ENCODE measurements around the gene OCA2. TPM values are rescaled to one million over a fixed set of nuclear protein-coding genes. Genes with fewer than 3 reads are reported as not detected.

The OCA2 gene
- total RNA-seq, 1 experiment from 2014 or later = 0.13 TPM

DNA sequence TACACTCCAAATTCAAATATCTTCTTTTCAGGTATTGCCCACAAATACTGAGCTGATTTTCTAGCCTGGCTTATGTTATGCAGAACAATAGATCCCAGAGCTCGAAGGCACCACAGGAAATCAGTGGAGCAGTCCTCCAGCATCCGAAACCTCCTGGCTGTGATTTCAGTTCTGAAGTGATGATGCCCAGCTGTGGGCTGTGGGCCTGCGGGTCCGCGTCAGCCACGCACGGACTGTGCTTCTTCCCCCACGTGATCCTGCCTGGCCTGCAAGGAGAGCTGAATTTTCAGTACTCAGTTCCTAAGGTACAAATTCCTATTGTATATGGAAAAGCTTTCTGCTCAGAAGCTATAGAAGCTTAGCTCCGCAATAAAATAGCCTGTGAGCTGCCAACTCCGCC is 96.2 kb downstream of the OCA2 start:
- no TSS peak for BruUV-seq (replicated peaks)
- ChIA-PET POLR2A (no interaction called here), CTCF (no interaction called here)
- no peak for DNase-seq (ENCODE audit: low read depth, low spot score)
- TF ChIP-seq, protein P1, sequence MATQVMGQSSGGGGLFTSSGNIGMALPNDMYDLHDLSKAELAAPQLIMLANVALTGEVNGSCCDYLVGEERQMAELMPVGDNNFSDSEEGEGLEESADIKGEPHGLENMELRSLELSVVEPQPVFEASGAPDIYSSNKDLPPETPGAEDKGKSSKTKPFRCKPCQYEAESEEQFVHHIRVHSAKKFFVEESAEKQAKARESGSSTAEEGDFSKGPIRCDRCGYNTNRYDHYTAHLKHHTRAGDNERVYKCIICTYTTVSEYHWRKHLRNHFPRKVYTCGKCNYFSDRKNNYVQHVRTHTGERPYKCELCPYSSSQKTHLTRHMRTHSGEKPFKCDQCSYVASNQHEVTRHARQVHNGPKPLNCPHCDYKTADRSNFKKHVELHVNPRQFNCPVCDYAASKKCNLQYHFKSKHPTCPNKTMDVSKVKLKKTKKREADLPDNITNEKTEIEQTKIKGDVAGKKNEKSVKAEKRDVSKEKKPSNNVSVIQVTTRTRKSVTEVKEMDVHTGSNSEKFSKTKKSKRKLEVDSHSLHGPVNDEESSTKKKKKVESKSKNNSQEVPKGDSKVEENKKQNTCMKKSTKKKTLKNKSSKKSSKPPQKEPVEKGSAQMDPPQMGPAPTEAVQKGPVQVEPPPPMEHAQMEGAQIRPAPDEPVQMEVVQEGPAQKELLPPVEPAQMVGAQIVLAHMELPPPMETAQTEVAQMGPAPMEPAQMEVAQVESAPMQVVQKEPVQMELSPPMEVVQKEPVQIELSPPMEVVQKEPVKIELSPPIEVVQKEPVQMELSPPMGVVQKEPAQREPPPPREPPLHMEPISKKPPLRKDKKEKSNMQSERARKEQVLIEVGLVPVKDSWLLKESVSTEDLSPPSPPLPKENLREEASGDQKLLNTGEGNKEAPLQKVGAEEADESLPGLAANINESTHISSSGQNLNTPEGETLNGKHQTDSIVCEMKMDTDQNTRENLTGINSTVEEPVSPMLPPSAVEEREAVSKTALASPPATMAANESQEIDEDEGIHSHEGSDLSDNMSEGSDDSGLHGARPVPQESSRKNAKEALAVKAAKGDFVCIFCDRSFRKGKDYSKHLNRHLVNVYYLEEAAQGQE (IDR thresholded peaks at IDR 0.05; ENCODE audit: insufficient read depth in 1 of 2, low read depth in 2 of 2, low read length in 1 of 2) = no peak
- TF ChIP-seq TCF7L2 (IDR thresholded peaks at IDR 0.05; ENCODE audit: low read depth, low read length) = no peak
- no peak for TF ChIP-seq POLR2AphosphoS5 (IDR thresholded peaks at IDR 0.05; ENCODE audit: low read depth, low read length)
- TF ChIP-seq, protein P2, sequence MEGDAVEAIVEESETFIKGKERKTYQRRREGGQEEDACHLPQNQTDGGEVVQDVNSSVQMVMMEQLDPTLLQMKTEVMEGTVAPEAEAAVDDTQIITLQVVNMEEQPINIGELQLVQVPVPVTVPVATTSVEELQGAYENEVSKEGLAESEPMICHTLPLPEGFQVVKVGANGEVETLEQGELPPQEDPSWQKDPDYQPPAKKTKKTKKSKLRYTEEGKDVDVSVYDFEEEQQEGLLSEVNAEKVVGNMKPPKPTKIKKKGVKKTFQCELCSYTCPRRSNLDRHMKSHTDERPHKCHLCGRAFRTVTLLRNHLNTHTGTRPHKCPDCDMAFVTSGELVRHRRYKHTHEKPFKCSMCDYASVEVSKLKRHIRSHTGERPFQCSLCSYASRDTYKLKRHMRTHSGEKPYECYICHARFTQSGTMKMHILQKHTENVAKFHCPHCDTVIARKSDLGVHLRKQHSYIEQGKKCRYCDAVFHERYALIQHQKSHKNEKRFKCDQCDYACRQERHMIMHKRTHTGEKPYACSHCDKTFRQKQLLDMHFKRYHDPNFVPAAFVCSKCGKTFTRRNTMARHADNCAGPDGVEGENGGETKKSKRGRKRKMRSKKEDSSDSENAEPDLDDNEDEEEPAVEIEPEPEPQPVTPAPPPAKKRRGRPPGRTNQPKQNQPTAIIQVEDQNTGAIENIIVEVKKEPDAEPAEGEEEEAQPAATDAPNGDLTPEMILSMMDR (IDR thresholded peaks at IDR 0.05) = no peak
- TF ChIP-seq SIN3A (IDR thresholded peaks at IDR 0.05; ENCODE audit: borderline replicate concordance, insufficient read depth, low read depth, low read length) = no peak
- intact Hi-C loops (cut with micrococcal nuclease; ENCODE audit: unreplicated experiment) (no loop called here), in situ Hi-C loops (cut with HindIII; ENCODE audit: low pct_unique_long_range_greater_than_20kb, low sequenced_read_pairs) (no loop called here)
- no peak overlapping the region for H3K4me3 ChIP-seq (ENCODE audit: low read depth in 2 of 2, low read length in 2 of 2)
- no peaks in the 10 kb centered on the region for H3K27me3 ChIP-seq (ENCODE audit: control insufficient read depth, insufficient read depth, low read length)
- no peak for ATAC-seq
- no peaks in the 10 kb centered on the region for H3K4me1 ChIP-seq (ENCODE audit: control insufficient read depth, insufficient read depth, low read length)
- H3K36me3 ChIP-seq (ENCODE audit: control insufficient read depth, insufficient read depth, low read length) = no peaks in the 10 kb centered on the region
- H3K9me3 ChIP-seq (ENCODE audit: control insufficient read depth, insufficient read depth, low read depth, low read length) = no peaks in the 10 kb centered on the region
- H3K27ac ChIP-seq (ENCODE audit: low read length) = no peak overlapping the region

DNA sequence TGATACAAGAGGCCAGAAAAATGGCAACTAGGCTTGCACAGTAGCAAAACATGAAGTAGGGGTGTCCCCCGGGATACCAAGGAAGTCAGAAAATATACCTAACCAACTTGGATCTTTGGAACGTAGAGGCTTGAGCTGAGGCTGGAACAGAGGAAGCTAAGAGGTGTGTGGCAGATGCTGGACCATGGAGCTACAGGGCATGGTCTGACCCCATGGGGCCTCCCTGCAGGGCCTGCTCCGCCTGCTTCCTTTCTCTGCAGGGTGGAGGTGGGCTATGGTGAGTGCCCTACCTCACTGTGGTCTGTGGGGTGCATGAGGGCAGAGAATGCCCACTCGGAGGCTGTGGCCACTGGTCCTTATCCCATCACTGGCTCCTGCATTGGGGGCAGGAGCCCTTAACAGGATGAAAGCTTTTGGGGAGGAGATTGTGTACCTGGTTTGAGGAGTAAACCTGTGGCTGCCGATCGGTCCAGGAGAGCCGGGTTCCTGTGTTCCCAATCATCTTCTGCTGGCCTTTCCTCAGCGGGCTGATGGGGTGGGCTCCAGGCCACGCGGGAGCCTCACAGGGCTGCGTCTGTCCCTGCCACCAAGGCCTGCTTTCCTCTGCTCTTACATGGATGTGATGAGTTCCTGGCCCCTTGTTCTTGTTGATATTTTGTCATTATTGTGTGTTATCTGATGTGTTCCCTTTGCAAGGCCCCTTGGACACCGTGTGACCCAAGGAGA is 96.8 kb downstream of the OCA2 start:
- Histone ChIP-seq H3K27me3 (ENCODE audit: control insufficient read depth, insufficient read depth, low read length) (no peaks in the 10 kb centered on the region), H3K4me1 (ENCODE audit: control insufficient read depth, insufficient read depth, low read length) (no peaks in the 10 kb centered on the region), H3K36me3 (ENCODE audit: control insufficient read depth, insufficient read depth, low read length) (no peaks in the 10 kb centered on the region), H3K4me3 (ENCODE audit: low read depth in 2 of 2, low read length in 2 of 2) (no peak overlapping the region), H3K27ac (ENCODE audit: low read length) (no peak overlapping the region), H3K9me3 (ENCODE audit: control insufficient read depth, insufficient read depth, low read depth, low read length) (no peaks in the 10 kb centered on the region)
- intact Hi-C loops (cut with micrococcal nuclease; ENCODE audit: unreplicated experiment) (no loop called here), in situ Hi-C loops (cut with HindIII; ENCODE audit: low pct_unique_long_range_greater_than_20kb, low sequenced_read_pairs) (no loop called here)
- POLR2A ChIA-PET = no interaction called here
- no TSS peak for BruUV-seq (replicated peaks)
- DNase-seq (ENCODE audit: low read depth, low spot score) = no peak
- TF ChIP-seq SIN3A (IDR thresholded peaks at IDR 0.05; ENCODE audit: borderline replicate concordance, insufficient read depth, low read depth, low read length) (no peak), TCF7L2 (IDR thresholded peaks at IDR 0.05; ENCODE audit: low read depth, low read length) (no peak), POLR2AphosphoS5 (IDR thresholded peaks at IDR 0.05; ENCODE audit: low read depth, low read length) (no peak)
- TF ChIP-seq, protein P2 (IDR thresholded peaks at IDR 0.05) = no peak
- TF ChIP-seq, protein P1 (IDR thresholded peaks at IDR 0.05; ENCODE audit: insufficient read depth in 1 of 2, low read depth in 2 of 2, low read length in 1 of 2) = no peak
- CTCF ChIA-PET = no interaction called here
- no peak for ATAC-seq

All from Panc1 (cell line).